ENCODE measurements around the gene SNAP47. TPM values are rescaled to one million over a fixed set of nuclear protein-coding genes. Genes with fewer than 3 reads are reported as not detected.

SNAP47 gene
- total and polyA plus RNA-seq, 9 of the 15 experiments (the other 6 are each of a cell fraction or from before 2014, with no cell fraction given) = 2.5 to 41.3 (median 32.6) TPM

DNA sequence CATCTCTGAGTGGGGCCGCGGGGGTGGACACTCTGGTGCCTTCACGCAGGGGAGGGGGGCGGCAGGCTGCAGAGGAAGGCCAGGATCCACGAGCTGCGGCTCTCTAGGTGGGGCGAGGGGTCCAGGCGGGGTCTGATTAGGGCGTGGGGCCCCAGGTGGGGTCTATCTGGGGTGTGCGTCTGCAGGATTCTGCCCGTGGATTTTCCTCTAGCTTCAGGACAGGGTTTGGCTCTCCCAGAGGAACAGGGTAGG is 6.4 kb upstream of the SNAP47 start (continued):
- TF ChIP-seq, protein P1, sequence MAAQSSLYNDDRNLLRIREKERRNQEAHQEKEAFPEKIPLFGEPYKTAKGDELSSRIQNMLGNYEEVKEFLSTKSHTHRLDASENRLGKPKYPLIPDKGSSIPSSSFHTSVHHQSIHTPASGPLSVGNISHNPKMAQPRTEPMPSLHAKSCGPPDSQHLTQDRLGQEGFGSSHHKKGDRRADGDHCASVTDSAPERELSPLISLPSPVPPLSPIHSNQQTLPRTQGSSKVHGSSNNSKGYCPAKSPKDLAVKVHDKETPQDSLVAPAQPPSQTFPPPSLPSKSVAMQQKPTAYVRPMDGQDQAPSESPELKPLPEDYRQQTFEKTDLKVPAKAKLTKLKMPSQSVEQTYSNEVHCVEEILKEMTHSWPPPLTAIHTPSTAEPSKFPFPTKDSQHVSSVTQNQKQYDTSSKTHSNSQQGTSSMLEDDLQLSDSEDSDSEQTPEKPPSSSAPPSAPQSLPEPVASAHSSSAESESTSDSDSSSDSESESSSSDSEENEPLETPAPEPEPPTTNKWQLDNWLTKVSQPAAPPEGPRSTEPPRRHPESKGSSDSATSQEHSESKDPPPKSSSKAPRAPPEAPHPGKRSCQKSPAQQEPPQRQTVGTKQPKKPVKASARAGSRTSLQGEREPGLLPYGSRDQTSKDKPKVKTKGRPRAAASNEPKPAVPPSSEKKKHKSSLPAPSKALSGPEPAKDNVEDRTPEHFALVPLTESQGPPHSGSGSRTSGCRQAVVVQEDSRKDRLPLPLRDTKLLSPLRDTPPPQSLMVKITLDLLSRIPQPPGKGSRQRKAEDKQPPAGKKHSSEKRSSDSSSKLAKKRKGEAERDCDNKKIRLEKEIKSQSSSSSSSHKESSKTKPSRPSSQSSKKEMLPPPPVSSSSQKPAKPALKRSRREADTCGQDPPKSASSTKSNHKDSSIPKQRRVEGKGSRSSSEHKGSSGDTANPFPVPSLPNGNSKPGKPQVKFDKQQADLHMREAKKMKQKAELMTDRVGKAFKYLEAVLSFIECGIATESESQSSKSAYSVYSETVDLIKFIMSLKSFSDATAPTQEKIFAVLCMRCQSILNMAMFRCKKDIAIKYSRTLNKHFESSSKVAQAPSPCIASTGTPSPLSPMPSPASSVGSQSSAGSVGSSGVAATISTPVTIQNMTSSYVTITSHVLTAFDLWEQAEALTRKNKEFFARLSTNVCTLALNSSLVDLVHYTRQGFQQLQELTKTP (IDR thresholded peaks at IDR 0.05; ENCODE audit: low read depth in 1 of 2, partially characterized antibody in 2 of 2) = no peak
- TF ChIP-seq, protein P2, sequence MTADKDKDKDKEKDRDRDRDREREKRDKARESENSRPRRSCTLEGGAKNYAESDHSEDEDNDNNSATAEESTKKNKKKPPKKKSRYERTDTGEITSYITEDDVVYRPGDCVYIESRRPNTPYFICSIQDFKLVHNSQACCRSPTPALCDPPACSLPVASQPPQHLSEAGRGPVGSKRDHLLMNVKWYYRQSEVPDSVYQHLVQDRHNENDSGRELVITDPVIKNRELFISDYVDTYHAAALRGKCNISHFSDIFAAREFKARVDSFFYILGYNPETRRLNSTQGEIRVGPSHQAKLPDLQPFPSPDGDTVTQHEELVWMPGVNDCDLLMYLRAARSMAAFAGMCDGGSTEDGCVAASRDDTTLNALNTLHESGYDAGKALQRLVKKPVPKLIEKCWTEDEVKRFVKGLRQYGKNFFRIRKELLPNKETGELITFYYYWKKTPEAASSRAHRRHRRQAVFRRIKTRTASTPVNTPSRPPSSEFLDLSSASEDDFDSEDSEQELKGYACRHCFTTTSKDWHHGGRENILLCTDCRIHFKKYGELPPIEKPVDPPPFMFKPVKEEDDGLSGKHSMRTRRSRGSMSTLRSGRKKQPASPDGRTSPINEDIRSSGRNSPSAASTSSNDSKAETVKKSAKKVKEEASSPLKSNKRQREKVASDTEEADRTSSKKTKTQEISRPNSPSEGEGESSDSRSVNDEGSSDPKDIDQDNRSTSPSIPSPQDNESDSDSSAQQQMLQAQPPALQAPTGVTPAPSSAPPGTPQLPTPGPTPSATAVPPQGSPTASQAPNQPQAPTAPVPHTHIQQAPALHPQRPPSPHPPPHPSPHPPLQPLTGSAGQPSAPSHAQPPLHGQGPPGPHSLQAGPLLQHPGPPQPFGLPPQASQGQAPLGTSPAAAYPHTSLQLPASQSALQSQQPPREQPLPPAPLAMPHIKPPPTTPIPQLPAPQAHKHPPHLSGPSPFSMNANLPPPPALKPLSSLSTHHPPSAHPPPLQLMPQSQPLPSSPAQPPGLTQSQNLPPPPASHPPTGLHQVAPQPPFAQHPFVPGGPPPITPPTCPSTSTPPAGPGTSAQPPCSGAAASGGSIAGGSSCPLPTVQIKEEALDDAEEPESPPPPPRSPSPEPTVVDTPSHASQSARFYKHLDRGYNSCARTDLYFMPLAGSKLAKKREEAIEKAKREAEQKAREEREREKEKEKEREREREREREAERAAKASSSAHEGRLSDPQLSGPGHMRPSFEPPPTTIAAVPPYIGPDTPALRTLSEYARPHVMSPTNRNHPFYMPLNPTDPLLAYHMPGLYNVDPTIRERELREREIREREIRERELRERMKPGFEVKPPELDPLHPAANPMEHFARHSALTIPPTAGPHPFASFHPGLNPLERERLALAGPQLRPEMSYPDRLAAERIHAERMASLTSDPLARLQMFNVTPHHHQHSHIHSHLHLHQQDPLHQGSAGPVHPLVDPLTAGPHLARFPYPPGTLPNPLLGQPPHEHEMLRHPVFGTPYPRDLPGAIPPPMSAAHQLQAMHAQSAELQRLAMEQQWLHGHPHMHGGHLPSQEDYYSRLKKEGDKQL (CRISPR knock-in tag; IDR thresholded peaks at IDR 0.05; ENCODE audit: borderline replicate concordance) = no peak
- TF ChIP-seq, protein P3, sequence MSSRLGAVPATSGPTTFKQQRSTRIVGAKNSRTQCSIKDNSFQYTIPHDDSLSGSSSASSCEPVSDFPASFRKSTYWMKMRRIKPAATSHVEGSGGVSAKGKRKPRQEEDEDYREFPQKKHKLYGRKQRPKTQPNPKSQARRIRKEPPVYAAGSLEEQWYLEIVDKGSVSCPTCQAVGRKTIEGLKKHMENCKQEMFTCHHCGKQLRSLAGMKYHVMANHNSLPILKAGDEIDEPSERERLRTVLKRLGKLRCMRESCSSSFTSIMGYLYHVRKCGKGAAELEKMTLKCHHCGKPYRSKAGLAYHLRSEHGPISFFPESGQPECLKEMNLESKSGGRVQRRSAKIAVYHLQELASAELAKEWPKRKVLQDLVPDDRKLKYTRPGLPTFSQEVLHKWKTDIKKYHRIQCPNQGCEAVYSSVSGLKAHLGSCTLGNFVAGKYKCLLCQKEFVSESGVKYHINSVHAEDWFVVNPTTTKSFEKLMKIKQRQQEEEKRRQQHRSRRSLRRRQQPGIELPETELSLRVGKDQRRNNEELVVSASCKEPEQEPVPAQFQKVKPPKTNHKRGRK (tag; IDR thresholded peaks at IDR 0.05) = no peak
- 0 out of 2 replicates have a peak, but pooled peaks have one; percentile 63 for TF ChIP-seq ZNF282 (CRISPR knock-in tag; IDR thresholded peaks at IDR 0.05)
